ENCODE data around the gene SCNN1A.

SCNN1A gene

GRCh38 chr12:6317693-6318439 lies 57.5 kb downstream of the SCNN1A start:
- TF ChIP-seq FOXP2 (optimal IDR thresholded peaks at IDR 0.05; ENCODE audit: borderline replicate concordance, extremely low read depth, extremely low read length, insufficient read depth) (no peak), REST (IDR thresholded peaks at IDR 0.05; ENCODE audit: insufficient read depth in 1 of 2, low read depth in 2 of 2, low read length in 2 of 2) (no peak), POLR2AphosphoS5 (IDR thresholded peaks at IDR 0.05; ENCODE audit: low read depth, low read length) (no peak), SIN3A (IDR thresholded peaks at IDR 0.05; ENCODE audit: borderline replicate concordance, insufficient read depth, low read length) (no peak), TAF1 (IDR thresholded peaks at IDR 0.05; ENCODE audit: borderline replicate concordance, insufficient read depth, low read length) (no peak)

- no peak for TF ChIP-seq POLR2AphosphoS5 (IDR thresholded peaks at IDR 0.05; ENCODE audit: low read depth, low read length)
Measured at GRCh38 chr12:6316921-6317692, 58.3 kb downstream of the SCNN1A start.

GRCh38 chr12:6315704-6316597 lies 59.4 kb downstream of the SCNN1A start:
- TF ChIP-seq POLR2AphosphoS5 (IDR thresholded peaks at IDR 0.05; ENCODE audit: low read depth, low read length) = no peak
- TF ChIP-seq TAF1 (IDR thresholded peaks at IDR 0.05; ENCODE audit: borderline replicate concordance, insufficient read depth, low read length) = no peak
- no peak for TF ChIP-seq REST (IDR thresholded peaks at IDR 0.05; ENCODE audit: insufficient read depth in 1 of 2, low read depth in 2 of 2, low read length in 2 of 2)
- no peak for TF ChIP-seq SIN3A (IDR thresholded peaks at IDR 0.05; ENCODE audit: borderline replicate concordance, insufficient read depth, low read length)

- no peak for TF ChIP-seq TAF1 (IDR thresholded peaks at IDR 0.05; ENCODE audit: borderline replicate concordance, insufficient read depth, low read length)
- no peak for TF ChIP-seq FOXP2 (optimal IDR thresholded peaks at IDR 0.05; ENCODE audit: borderline replicate concordance, extremely low read depth, extremely low read length, insufficient read depth)
- no peak for TF ChIP-seq POLR2AphosphoS5 (IDR thresholded peaks at IDR 0.05; ENCODE audit: low read depth, low read length)
- TF ChIP-seq SIN3A (IDR thresholded peaks at IDR 0.05; ENCODE audit: borderline replicate concordance, insufficient read depth, low read length) = no peak
- TF ChIP-seq REST (IDR thresholded peaks at IDR 0.05; ENCODE audit: insufficient read depth in 1 of 2, low read depth in 2 of 2, low read length in 2 of 2) = no peak
Measured at GRCh38 chr12:6315184-6315583, 60.2 kb downstream of the SCNN1A start.

- no peak for TF ChIP-seq SIN3A (IDR thresholded peaks at IDR 0.05; ENCODE audit: borderline replicate concordance, insufficient read depth, low read length)
Measured at GRCh38 chr12:6314776-6315175, 60.6 kb downstream of the SCNN1A start.

All from PFSK-1 (cell line).